Central memory CD8-positive, alpha-beta T cell (primary cell): ENCODE data around the gene STAT4.

Experiments
- ATAC-seq: fragments of 150-1000 bp; cut with Tn5 transposase; replicated peaks from 2 replicates; pipeline ENCODE4 v1.10.0; 2022; ENCODE audit warnings: mild to moderate bottlenecking, moderate FRiP score, moderate number of reproducible peaks; ENCODE audit not compliant: poor library complexity, severe bottlenecking; ENCODE audit errors: extremely low read depth
- DNase-seq, 2 donors: peaks; one replicate each; pipeline ENCODE4 v3.0.0; 2021; ENCODE audit warnings: low spot score in 2 of 2
- H3K27ac Mint-ChIP-seq: one replicate; pipeline ENCODE4 v1.8.0; 2022; ENCODE audit warnings: low read depth, mild to moderate bottlenecking, moderate library complexity, mixed read lengths
- H3K27me3 Mint-ChIP-seq: one replicate; pipeline ENCODE4 v1.8.0; 2022; ENCODE audit warnings: mixed read lengths
- H3K36me3 Mint-ChIP-seq: one replicate; pipeline ENCODE4 v1.8.0; 2022; ENCODE audit warnings: mild to moderate bottlenecking, moderate library complexity, mixed read lengths; ENCODE audit not compliant: insufficient read depth
- H3K4me1 Mint-ChIP-seq: one replicate; pipeline ENCODE4 v1.8.0; 2022; ENCODE audit warnings: mixed read lengths
- H3K4me3 Mint-ChIP-seq: one replicate; pipeline ENCODE4 v1.8.0; 2022; ENCODE audit warnings: mild to moderate bottlenecking, moderate library complexity, mixed read lengths
- H3K9me3 Mint-ChIP-seq: one replicate; pipeline ENCODE4 v1.8.0; 2022; ENCODE audit warnings: mixed read lengths

STAT4 gene

GRCh38 chr2:191151331-191151730, 537 bp upstream of the STAT4 start:
- Mint-ChIP-seq H3K36me3 (peaks cover 43% of the 10 kb centered on the region), H3K4me3 (peak overlapping the region; percentile 78), H3K27me3 (no peaks in the 10 kb centered on the region), H3K9me3 (no peaks in the 10 kb centered on the region), H3K27ac (peak overlapping the region; percentile 96), H3K4me1 (peaks cover 61% of the 10 kb centered on the region)
- ATAC-seq (no peak), DNase-seq (peak in 1 of 2 donors; percentile 16)

- no peak for DNase-seq
- H3K4me3 Mint-ChIP-seq: peak overlapping the region; percentile 78
- H3K9me3 Mint-ChIP-seq: no peaks in the 10 kb centered on the region
- peaks cover 63% of the 10 kb centered on the region for H3K4me1 Mint-ChIP-seq
- no peaks in the 10 kb centered on the region for H3K27me3 Mint-ChIP-seq
- H3K36me3 Mint-ChIP-seq: peaks cover 54% of the 10 kb centered on the region
- ATAC-seq: peak; percentile 28
- peak overlapping the region; percentile 96 for H3K27ac Mint-ChIP-seq
Measured at GRCh38 chr2:191150230-191150599, 579 bp downstream of the STAT4 start.

DNA sequence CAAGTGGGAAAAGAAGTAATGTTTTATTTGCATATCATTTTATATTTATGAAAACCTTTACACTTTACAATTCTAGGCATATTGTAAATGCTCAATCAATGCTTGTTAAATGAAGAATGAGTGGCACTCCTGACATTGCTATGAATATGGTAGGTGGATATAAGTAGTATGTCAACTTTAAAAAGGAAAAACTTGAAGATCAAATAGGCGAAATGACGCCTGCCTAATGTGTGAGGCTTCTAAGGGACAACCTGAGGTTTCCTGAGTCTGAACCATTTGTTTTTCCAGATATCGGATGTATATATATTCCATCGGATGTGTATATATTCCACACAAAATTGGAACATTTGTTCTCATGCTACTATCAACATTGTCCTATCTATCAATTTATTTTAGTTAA, 1.4 kb downstream of the STAT4 start:
- Mint-ChIP-seq H3K9me3 (no peaks in the 10 kb centered on the region), H3K4me1 (peaks cover 62% of the 10 kb centered on the region), H3K4me3 (peak overlapping the region; percentile 78), H3K36me3 (peaks cover 57% of the 10 kb centered on the region), H3K27ac (peak overlapping the region; percentile 96), H3K27me3 (no peaks in the 10 kb centered on the region)
- no peak for ATAC-seq
- DNase-seq: no peak

DNA sequence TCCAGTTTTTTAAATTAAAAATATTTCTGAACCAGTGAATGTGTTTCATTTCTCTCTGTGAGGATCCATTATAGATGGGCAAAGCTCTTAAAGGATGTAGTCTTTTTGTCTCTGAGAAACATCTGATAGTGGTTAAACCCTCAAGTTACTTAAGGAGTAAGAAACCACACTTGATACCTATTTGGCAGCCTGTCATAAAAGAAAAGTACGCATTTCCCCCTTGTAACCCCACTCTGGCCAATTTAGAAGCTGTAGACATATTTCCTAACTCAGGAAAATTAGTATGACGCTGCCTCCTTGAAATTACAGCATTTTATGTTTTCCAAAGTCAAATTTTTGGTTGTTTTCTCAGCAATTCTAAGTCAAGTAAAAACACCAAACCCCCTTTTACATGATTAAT, 2.0 kb downstream of the STAT4 start:
- peak; percentile 55 for ATAC-seq
- Mint-ChIP-seq H3K36me3 (peaks cover 63% of the 10 kb centered on the region), H3K4me3 (peak overlapping the region; percentile 78), H3K27ac (peak overlapping the region; percentile 96), H3K27me3 (no peaks in the 10 kb centered on the region), H3K4me1 (peaks cover 68% of the 10 kb centered on the region), H3K9me3 (no peaks in the 10 kb centered on the region)
- peak in 1 of 2 donors; percentile 25 for DNase-seq

DNA sequence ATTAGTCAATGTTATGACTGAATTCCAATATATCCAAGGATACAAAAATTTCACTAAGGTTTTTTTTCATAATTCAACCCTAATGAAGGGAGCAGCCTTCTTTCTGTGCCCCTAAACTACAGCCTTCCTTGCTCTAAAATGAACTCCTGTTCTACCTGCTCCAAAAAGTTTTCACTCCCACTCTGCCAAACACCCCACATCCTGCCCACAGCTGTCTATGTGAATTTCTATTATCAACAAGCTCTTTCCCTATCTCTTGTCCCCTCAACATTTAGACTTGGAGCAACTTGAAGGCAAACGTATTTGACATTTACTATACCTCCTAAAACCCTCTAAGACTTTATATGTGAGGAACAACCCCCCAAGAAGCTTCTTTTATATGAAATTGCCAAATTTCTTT, 2.5 kb downstream of the STAT4 start:
- DNase-seq: no peak
- Mint-ChIP-seq H3K9me3 (no peaks in the 10 kb centered on the region), H3K4me1 (peaks cover 69% of the 10 kb centered on the region), H3K36me3 (peaks cover 67% of the 10 kb centered on the region), H3K27me3 (no peaks in the 10 kb centered on the region), H3K4me3 (peak overlapping the region; percentile 78), H3K27ac (peak overlapping the region; percentile 96)
- no peak for ATAC-seq

DNA sequence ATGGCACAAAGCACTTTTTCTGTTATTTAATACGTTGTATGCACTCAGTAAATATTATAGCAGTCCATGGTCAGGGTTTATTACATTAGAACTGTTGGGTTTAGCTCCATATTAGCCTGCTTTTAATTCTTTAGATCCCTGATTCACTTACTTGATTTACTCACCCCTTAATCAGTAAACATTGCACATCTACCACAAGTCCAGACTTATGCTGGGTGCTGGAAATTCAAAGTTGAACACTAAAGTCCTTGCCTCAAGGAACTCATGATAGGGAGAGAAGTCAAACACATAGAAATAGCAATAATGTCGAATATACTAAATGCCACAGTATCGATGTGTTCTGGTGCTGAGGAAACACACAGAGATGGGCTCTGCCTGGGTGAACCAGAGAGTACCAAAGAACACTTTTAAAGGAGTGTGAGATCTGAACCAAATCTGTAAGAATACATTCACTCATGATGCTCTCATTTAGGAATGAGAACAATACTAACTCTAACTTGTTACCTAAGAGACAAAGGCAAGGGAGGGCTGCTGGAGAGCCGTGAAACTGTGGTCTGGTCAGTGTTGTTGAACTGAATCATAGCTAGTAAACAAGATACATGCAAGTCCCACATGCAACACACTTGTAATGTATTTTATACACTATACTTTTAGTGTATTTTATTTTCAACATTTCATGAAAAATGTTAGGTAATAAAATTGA, 4.9 kb downstream of the STAT4 start:
- no peaks in the 10 kb centered on the region for H3K9me3 Mint-ChIP-seq
- peak overlapping the region; percentile 51 for H3K4me3 Mint-ChIP-seq
- DNase-seq: no peak
- H3K27ac Mint-ChIP-seq: peak overlapping the region; percentile 16
- peaks cover 61% of the 10 kb centered on the region for H3K4me1 Mint-ChIP-seq
- no peak for ATAC-seq
- H3K36me3 Mint-ChIP-seq: peaks cover 73% of the 10 kb centered on the region
- no peaks in the 10 kb centered on the region for H3K27me3 Mint-ChIP-seq

GRCh38 chr2:191144217-191144616, 6.6 kb downstream of the STAT4 start:
- Mint-ChIP-seq H3K4me1 (peaks cover 77% of the 10 kb centered on the region), H3K36me3 (peaks cover 67% of the 10 kb centered on the region), H3K27me3 (no peaks in the 10 kb centered on the region), H3K27ac (peak overlapping the region; percentile 80), H3K4me3 (peak overlapping the region; percentile 53), H3K9me3 (no peaks in the 10 kb centered on the region)
- ATAC-seq (no peak), DNase-seq (no peak)

DNA sequence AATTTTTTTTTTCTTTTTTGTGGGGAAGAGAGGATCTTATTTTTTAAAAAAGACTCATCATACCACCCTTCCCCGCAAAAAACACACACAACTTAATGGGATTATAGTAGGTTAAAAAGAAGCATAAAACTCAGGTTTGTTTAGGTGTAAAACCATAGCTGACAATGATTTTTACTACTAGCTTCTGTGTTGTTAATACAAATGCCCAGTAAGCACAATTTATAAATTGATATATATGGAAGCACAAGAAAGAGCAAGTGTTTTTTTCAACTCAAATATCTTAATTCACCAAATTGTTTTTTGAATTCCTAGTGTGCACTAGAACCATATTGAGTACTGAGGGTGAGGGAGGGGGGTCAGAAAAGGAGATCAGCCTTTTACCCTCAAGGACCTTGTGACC, 7.0 kb downstream of the STAT4 start:
- ATAC-seq (no peak), DNase-seq (no peak)
- no peaks in the 10 kb centered on the region for H3K9me3 Mint-ChIP-seq
- H3K36me3 Mint-ChIP-seq: peaks cover 66% of the 10 kb centered on the region
- no peaks in the 10 kb centered on the region for H3K27me3 Mint-ChIP-seq
- H3K27ac Mint-ChIP-seq: peak overlapping the region; percentile 80
- H3K4me1 Mint-ChIP-seq: peaks cover 77% of the 10 kb centered on the region
- H3K4me3 Mint-ChIP-seq: peak overlapping the region; percentile 53

- DNase-seq (no peak), ATAC-seq (no peak)
- peak overlapping the region; percentile 83 for H3K27ac Mint-ChIP-seq
- no peaks in the 10 kb centered on the region for H3K9me3 Mint-ChIP-seq
- H3K36me3 Mint-ChIP-seq: peaks cover 27% of the 10 kb centered on the region
- peak overlapping the region; percentile 66 for H3K4me3 Mint-ChIP-seq
- peaks cover 59% of the 10 kb centered on the region for H3K4me1 Mint-ChIP-seq
- H3K27me3 Mint-ChIP-seq: no peaks in the 10 kb centered on the region
Measured at GRCh38 chr2:191128911-191129304, 21.9 kb downstream of the STAT4 start.

- H3K4me1 Mint-ChIP-seq: peaks cover 62% of the 10 kb centered on the region
Measured at GRCh38 chr2:191128172-191128910, 22.5 kb downstream of the STAT4 start.

GRCh38 chr2:191127235-191127634, 23.6 kb downstream of the STAT4 start:
- ATAC-seq: peak; percentile 46
- Mint-ChIP-seq H3K27me3 (no peaks in the 10 kb centered on the region), H3K36me3 (peaks cover 22% of the 10 kb centered on the region), H3K4me1 (peaks cover 69% of the 10 kb centered on the region), H3K9me3 (no peaks in the 10 kb centered on the region), H3K27ac (peak overlapping the region; percentile 83), H3K4me3 (peak overlapping the region; percentile 66)
- DNase-seq: no peak

More at GRCh38 chr2:191128172-191128910, 22.5 kb downstream of the STAT4 start:
- H3K4me3 Mint-ChIP-seq: peak overlapping the region; percentile 66
- ATAC-seq (peak; percentile 88), DNase-seq (peak in 1 of 2 donors; percentile 27)
- peaks cover 27% of the 10 kb centered on the region for H3K36me3 Mint-ChIP-seq
- H3K27ac Mint-ChIP-seq: peak overlapping the region; percentile 83
- no peaks in the 10 kb centered on the region for H3K9me3 Mint-ChIP-seq
- H3K27me3 Mint-ChIP-seq: no peaks in the 10 kb centered on the region

GRCh38 chr2:191126386-191127085, 24.3 kb downstream of the STAT4 start:
- Mint-ChIP-seq H3K27ac (peak overlapping the region; percentile 83), H3K4me1 (peaks cover 70% of the 10 kb centered on the region), H3K36me3 (peaks cover 15% of the 10 kb centered on the region), H3K9me3 (no peaks in the 10 kb centered on the region), H3K4me3 (peak overlapping the region; percentile 66), H3K27me3 (no peaks in the 10 kb centered on the region)
- DNase-seq (peak in 1 of 2 donors; percentile 43), ATAC-seq (peak; percentile 55)
